ENCODE measurements around the gene NAPEPLD.

The NAPEPLD gene

GRCh38 chr7:103124429-103124979, 24.4 kb downstream of the NAPEPLD start (continued):
- TF ChIP-seq CSRNP3 (CRISPR knock-in tag; IDR thresholded peaks at IDR 0.05) (no peak), ISL1 (CRISPR knock-in tag; IDR thresholded peaks at IDR 0.05) (no peak)

GRCh38 chr7:103123529-103123928, 25.4 kb downstream of the NAPEPLD start:
- no peak for TF ChIP-seq POU6F1 (CRISPR knock-in tag; IDR thresholded peaks at IDR 0.05; ENCODE audit: borderline replicate concordance, low read depth)
- TF ChIP-seq TCF4 (CRISPR knock-in tag; IDR thresholded peaks at IDR 0.05; ENCODE audit: borderline replicate concordance) = no peak
- no peak for TF ChIP-seq RARB (CRISPR knock-in tag; IDR thresholded peaks at IDR 0.05)
- no peak for TF ChIP-seq PATZ1 (CRISPR knock-in tag; IDR thresholded peaks at IDR 0.05; ENCODE audit: borderline replicate concordance)
- no peak for TF ChIP-seq SNAI2 (CRISPR knock-in tag; IDR thresholded peaks at IDR 0.05)
- TF ChIP-seq ESRRG (CRISPR knock-in tag; IDR thresholded peaks at IDR 0.05) = no peak
- no peak for TF ChIP-seq PPARA (CRISPR knock-in tag; IDR thresholded peaks at IDR 0.05; ENCODE audit: borderline replicate concordance)
- TF ChIP-seq ZNF8 (CRISPR knock-in tag; IDR thresholded peaks at IDR 0.05) = no peak
- ATAC-seq = no peak

- ATAC-seq = no peak
- TF ChIP-seq PPARA (CRISPR knock-in tag; IDR thresholded peaks at IDR 0.05; ENCODE audit: borderline replicate concordance) = no peak
- no peak for TF ChIP-seq ZNF8 (CRISPR knock-in tag; IDR thresholded peaks at IDR 0.05)
- TF ChIP-seq ARNTL (CRISPR knock-in tag; IDR thresholded peaks at IDR 0.05; ENCODE audit: borderline replicate concordance, low read depth) = no peak
- TF ChIP-seq POU6F1 (CRISPR knock-in tag; IDR thresholded peaks at IDR 0.05; ENCODE audit: borderline replicate concordance, low read depth) = no peak
- no peak for TF ChIP-seq ZNF70 (CRISPR knock-in tag; IDR thresholded peaks at IDR 0.05)
- no peak for TF ChIP-seq ZNF565 (CRISPR knock-in tag; conservative IDR thresholded peaks at IDR 0.05; ENCODE audit: low read depth)
- no peak for TF ChIP-seq GLIS3 (CRISPR knock-in tag; IDR thresholded peaks at IDR 0.05)
- TF ChIP-seq PATZ1 (CRISPR knock-in tag; IDR thresholded peaks at IDR 0.05; ENCODE audit: borderline replicate concordance) = no peak
- TF ChIP-seq ZFP3 (CRISPR knock-in tag; IDR thresholded peaks at IDR 0.05) = no peak
- no peak for TF ChIP-seq TOX (CRISPR knock-in tag; IDR thresholded peaks at IDR 0.05; ENCODE audit: borderline replicate concordance)
- TF ChIP-seq SNAI2 (CRISPR knock-in tag; IDR thresholded peaks at IDR 0.05) = no peak
- no peak for TF ChIP-seq ISL1 (CRISPR knock-in tag; IDR thresholded peaks at IDR 0.05)
- TF ChIP-seq ESRRG (CRISPR knock-in tag; IDR thresholded peaks at IDR 0.05) = no peak
- TF ChIP-seq TCF4 (CRISPR knock-in tag; IDR thresholded peaks at IDR 0.05; ENCODE audit: borderline replicate concordance) = no peak
- no peak for TF ChIP-seq TSHZ2 (CRISPR knock-in tag; IDR thresholded peaks at IDR 0.05)
- TF ChIP-seq OSR1 (CRISPR knock-in tag; IDR thresholded peaks at IDR 0.05) = no peak
- TF ChIP-seq BACH2 (CRISPR knock-in tag; IDR thresholded peaks at IDR 0.05; ENCODE audit: borderline replicate concordance) = no peak
- no peak for TF ChIP-seq CSDC2 (CRISPR knock-in tag; IDR thresholded peaks at IDR 0.05)
These were observed 27.3 kb downstream of the NAPEPLD start for GRCh38 chr7:103121641-103122040.
